ENCODE results near the gene CHID1.

CHID1 gene

DNA sequence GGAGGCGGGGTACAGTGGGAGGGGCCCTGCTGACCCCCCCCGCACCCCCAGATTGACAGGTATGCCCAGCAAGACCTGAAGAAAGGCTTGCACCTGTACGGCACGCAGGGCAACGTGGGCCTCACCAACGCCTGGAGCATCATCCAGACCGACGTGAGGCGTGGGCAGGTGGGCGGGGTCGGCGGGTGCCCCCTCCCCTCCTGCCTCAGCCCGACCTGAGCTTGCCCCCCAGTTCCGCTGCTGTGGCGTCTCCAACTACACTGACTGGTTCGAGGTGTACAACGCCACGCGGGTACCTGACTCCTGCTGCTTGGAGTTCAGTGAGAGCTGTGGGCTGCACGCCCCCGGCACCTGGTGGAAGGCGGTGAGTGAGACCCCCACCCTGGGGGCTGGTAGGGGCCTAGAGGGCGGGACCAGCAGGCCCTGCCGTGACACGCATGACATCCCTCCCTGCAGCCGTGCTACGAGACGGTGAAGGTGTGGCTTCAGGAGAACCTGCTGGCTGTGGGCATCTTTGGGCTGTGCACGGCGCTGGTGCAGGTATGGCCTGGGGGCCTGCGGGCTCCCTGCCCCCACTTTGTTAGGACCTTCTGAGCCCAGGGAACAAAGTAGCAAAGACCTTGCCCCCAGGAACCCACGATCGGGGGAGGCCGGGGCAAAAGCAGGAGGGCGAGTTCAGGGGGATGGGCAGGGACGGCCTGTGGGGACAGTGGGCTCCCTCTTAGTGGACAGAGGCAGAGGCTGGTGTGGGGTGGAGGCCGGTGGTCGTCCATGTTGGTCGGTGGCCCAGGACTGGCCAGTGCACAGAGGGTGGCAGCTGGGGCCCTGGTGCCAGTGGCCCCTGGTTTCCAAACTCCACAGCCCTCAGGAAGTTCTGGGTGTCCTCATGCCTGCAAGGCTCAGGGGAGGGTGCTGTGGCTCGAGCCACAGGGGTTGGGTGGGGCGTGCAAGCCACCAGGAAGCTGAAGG, 44.9 kb downstream of the CHID1 start:
- no peak for DNase-seq (ENCODE audit: low read depth, low spot score)

DNA sequence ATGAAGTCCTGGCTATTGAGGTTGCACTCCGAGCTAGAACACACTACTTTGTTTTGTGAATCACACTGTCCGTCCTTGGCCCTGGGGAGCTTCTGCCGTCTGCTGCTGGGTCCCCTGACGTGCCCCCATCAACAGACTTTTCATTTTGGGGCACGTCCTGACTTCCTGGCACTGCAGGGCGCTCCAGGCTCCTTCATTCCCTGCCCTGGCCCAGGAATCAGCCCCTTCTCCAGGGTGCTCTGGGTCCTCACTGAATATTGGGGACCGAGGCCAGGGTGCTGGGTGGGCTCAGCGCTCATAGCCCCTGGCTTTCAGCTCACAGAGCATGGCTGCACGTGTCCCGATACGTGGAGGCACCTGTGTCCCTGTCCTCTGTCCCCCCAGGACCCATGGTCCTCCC, 45.7 kb downstream of the CHID1 start:
- DNase-seq (ENCODE audit: low read depth, low spot score) = no peak

DNA sequence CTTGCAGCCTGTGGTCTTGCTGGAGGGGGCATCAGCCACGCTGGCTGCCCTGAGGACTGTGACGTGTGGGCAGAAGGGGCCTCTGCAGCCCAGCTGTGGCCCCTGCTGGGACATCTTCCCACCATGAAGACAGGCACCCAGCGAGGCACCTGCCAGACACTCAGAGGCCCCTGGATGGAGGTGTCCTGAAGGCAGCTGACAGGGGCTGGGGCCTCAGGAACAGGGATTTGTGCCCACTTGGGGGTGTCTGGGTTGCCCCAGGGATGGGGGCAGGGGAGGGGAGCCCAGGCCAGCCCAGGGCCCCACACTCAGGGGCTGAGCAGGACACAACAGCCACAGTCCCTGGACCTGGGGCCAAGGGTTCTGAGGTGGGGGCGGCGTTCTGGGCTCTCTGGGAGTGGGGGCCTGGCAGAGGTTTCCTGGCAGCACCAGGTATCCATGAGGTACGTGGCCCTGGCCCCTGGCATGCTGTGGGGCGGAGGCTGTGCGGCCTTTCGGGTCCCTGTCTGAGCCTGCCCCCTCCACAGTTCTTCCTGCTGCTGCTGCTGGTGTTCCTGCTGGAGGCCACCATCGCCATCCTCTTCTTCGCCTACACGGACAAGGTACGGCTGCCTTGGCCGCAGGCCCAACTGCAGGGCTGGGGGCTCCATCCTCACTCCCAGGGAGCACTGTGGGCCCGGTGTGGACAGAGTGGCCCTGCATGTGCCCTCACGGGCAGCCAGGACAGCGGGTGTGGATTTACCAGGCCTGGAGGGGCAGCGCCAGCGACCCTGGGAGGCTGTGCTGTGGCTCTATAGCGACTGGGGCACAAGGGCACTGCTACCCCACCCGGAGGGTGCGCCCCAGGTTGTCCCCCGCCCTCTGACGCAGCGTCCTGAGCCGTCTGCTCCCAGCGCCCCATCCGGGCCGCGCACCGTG, 46.4 kb downstream of the CHID1 start:
- DNase-seq (ENCODE audit: low read depth, low spot score) = no peak

- DNase-seq (ENCODE audit: low read depth, low spot score) = peak; percentile 72
Measured at GRCh38 chr11:863023-863909, 47.3 kb downstream of the CHID1 start.

- no peak for DNase-seq (ENCODE audit: low read depth, low spot score)
Measured at GRCh38 chr11:862696-863022, 48.0 kb downstream of the CHID1 start.

GRCh38 chr11:862081-862661, 48.4 kb downstream of the CHID1 start:
- DNase-seq (ENCODE audit: low read depth, low spot score) = no peak

DNA sequence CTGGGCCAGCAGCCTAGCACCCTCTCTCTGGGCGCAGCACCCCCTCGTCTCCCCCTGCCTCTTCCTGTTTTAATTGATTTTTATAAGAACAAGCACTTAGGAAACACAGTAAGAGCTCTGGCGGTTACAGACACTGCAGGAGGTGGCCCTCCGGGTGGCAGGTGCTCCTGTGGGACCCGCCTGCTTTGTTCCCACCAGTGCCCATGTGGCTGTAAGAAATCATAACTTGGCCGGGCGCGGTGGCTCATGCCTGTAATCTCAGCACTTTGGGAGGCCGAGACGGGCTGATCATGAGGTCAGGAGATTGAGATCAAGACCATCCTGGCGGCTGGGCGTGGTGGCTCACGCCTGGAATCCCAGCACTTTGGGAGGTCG, 49.5 kb downstream of the CHID1 start:
- no peak for DNase-seq (ENCODE audit: low read depth, low spot score)

DNA sequence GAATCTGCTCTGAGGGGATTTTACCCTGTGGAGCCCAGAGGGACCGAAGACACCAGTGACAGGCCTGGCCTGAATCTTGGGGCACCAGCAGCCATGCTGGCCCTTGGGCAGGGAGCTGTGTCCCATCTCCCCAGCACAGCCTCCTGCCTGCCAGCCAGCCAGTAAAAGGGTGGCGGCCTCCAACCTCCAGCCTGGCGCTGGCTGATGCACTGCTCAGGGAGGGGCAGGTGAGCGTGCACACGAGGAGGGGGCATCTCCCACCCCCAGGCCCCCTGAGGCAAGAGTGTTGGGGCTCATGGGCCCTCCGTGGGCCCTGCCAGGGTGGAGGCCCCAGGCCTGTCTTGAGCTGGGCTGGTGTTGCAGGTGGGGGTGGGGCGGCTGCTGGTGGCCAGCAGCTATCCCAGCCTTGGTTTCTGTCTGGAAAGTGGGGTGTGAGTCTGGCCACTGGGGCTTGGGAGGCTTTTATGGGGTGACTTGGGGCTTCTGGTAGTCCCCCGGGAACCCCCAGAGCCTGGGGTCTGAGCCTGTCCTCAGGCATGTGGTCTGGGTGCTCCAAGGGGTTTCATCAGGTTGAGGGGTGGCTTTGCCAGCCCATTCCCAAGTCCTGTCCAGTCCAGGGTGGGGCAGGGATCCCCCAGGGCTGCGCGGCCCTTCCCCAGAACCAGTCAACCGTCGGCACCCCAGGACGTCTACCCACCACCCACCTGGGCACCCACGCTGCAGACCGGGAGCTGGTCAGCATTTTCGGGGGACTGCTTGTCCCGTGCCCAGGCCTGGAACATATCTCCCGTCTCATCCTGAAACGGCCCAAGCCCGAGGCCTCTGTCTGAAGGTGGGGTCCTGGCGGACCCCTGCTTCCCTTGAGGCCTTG, 50.1 kb downstream of the CHID1 start:
- DNase-seq (ENCODE audit: low read depth, low spot score) = no peak

DNA sequence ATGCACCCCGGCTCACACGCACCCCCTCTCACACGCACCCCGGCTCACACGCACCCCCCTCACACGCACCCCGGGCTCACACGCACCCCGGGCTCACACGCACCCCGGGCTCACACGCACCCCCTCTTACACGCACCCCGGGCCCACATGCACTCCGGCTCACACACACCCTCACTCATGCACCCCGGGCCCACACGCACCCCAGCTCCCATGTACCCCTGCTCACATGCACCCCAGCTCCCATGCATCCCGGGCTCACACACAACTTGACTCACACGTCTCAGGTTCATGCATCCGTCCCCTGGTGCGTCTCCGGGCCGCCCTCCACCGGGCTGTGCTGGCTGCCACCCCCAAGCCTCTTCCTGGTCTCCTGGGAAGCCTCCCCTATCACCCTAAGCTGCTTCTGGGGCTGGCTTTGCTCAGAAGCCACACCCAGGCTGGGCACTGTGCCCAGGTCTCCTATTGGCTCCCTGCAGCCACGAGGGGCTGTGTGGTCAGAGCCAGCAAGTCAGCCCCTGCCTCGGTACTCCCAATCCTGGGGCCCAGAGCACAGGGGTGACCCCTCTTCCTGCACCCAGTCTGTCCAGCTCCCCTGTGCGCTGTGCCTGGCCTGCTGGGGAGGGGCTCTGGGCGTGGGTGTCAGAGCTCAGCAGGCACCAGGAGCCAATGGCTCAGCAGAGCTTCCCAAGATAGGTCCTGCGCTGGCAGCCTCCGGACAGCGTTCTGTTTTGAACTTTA, 51.0 kb downstream of the CHID1 start:
- peak; percentile 89 for DNase-seq (ENCODE audit: low read depth, low spot score)

- no peak for DNase-seq (ENCODE audit: low read depth, low spot score)
Measured at GRCh38 chr11:858762-859339, 51.8 kb downstream of the CHID1 start.

DNA sequence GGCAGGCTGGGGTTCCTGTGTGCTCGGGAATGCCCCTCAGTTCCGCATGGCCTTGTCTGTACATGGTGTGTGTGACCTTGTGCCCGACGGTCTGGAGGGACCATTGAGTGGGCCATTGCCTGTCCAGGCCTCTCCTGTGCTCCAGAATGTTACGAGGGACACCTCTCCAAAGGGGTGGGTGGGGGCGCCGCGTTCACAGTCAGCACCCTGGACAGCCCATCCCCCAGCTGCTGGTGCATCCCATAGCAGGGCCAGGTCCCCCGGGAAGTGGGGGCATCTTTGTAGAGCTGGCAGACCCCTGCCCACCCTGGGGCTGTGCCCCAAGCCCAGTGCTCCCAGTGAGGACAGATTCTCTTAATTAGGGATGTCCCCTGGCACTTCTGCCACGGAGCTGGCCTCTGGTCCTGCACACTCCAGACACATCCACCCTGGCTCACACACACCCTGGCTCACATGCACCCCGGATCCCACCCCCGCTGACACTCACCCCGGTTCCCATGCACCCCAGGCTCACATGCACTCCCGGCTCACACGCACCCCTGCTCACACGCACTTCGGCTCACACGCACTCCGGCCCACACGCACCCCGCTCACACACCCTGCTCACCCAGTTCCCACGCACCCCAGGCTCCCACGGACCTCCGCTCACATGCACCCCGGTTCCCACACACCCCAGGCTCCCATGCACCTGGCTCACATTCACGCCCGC, 52.4 kb downstream of the CHID1 start:
- DNase-seq (ENCODE audit: low read depth, low spot score) = no peak

DNA sequence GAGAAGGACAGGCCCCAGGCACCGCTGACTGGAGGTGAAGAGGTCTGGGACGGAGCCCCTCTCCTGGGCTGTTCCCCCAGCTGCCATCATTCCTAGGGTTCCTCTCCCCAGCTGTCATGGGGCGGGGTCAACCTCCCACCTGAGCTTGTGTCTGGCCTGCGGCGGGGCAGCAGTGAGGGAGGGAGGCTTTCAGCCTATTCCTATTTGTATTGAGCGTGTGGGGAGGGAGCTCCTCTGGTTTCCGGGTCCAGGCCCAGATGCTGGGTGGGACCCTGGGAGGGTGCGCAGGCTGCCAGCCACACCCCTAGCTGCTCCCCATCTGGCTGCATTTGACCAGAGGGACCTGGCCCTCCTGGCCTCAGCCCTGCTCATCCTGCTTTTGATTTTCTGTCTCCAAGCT, 54.2 kb downstream of the CHID1 start:
- no peak for DNase-seq (ENCODE audit: low read depth, low spot score)

GRCh38 chr11:855796-856195, 54.8 kb downstream of the CHID1 start:
- no peak for DNase-seq (ENCODE audit: low read depth, low spot score)

DNA sequence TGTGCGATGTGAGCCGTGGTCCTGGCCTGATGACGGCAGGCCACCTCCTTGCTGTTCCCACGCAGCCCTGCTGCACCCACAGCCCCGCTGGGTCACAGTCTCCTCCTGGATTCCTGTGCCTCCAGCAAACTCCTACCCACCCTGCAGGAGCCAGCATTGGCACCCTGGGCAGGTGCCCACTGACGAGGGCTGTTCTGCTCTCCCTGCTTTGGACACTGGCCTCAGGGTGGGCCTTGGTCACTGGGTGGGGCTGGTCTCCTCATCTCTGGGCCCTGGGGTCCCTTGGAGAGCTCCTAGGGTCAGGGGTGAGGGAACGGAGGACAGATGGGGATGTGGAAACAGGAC, 55.3 kb downstream of the CHID1 start:
- no peak for DNase-seq (ENCODE audit: low read depth, low spot score)

DNA sequence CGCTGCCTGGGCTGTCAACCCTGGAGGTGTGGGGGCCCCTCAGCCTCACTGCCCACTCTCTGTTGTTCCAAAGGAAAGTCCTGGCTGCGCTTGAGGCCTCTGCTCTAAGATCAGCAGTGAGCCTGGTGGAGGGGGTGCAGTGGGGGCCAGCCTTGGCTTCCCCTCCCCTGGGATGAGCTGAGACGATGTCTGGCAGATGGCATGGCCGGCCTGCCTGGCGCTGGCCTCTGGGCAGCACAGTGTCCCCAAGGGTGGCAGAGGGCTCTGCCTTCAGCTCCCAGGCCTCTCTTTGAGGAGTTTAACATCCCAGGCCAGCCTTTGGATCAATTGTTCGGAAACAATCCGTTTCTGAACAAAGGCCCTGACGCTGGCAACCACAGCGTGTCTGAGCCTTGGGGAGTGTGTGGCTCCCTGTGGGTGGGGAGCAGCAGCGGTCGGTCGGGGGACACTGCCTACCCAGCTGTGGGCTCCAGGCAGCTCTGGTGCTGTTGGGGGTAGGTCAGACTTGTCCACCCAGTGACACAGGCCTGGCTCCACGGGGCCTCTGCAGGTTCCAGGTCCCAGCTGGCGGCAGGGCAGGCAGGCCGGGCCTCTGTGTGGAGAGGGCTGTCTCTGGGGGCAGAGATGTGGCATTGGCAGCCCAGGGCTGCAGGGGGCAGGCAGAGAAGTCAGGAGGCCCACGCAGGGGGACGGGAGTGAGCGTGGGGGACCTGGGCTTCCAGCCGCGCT, 55.8 kb downstream of the CHID1 start:
- DNase-seq (ENCODE audit: low read depth, low spot score) = no peak

DNA sequence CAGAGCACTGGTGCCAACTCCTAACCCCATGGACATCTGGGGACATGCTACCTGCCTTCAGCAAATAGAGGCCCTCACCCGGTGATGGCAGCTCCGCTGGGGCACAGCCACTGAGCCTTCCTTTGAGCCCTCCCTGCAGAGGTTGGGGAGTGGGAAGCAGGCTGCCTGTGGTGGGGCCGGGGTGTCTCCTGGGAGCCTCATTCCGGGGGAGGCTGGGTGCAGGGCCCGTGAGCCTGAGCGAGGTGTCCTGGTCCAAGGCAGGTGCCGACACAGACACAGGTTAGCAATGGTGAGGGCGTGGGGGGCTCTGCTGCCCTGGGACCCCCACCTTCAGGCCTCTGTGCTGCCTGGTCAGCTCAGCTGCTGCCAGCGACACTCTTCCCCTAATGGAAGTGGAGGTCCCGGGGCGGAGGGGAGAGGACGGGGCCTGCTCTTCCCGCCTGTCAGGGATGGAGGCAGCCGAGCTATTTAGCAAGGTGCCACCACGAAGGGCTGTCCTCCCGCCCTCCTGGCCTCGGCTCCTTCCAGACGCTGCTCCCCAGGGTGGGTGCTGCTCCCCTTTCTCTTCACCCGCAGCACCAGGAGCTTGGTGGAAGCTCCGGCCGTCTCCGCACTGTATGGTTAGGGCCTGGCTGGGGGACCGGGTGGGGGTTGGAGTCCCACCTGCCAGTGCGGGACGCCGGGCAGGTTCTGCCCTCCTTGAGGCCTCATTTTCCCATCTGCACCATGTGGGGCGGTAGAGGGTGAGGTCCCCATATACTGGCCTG, 56.7 kb downstream of the CHID1 start:
- DNase-seq (ENCODE audit: low read depth, low spot score) = no peak

GRCh38 chr11:852762-853161, 57.8 kb downstream of the CHID1 start:
- DNase-seq (ENCODE audit: low read depth, low spot score) = no peak
